Mesenchymal stem cell (in vitro differentiated cells and primary cell): ENCODE measurements around the gene RCN2.
A peak's percentile ranks its signal among the peaks of the same experiment; 100 is the strongest.

Experiments
- DNase-seq: peaks from one replicate; pipeline ENCODE4 v3.0.0-alpha.2; 2013
- H2AFZ ChIP-seq: one replicate; pipeline ENCODE4 v1.6.1; 2013; ENCODE audit warnings: low read depth, mild to moderate bottlenecking, control low read depth, inconsistent platforms, low read length, moderate library complexity
- H2AK5ac ChIP-seq: 2 replicates; pipeline ENCODE4 v1.6.1; 2013; ENCODE audit warnings: low read length, moderate library complexity, mild to moderate bottlenecking, inconsistent platforms; ENCODE audit not compliant: severe bottlenecking
- H2BK120ac ChIP-seq: one replicate; pipeline ENCODE4 v1.6.1; 2013; ENCODE audit warnings: low read depth, mild to moderate bottlenecking, inconsistent platforms, low read length, moderate library complexity
- H2BK12ac ChIP-seq, 2 experiments: one replicate each; pipeline ENCODE4 v1.6.1; 2013; ENCODE audit warnings: inconsistent platforms in 2 of 2, low read length in 2 of 2, mild to moderate bottlenecking in 2 of 2, moderate library complexity in 2 of 2, control low read depth in 1 of 2
- H2BK15ac ChIP-seq: one replicate; pipeline ENCODE4 v1.6.1; 2013; ENCODE audit warnings: mild to moderate bottlenecking, low read depth, inconsistent platforms; ENCODE audit not compliant: poor library complexity, severe bottlenecking
- H2BK5ac ChIP-seq: 2 replicates; pipeline ENCODE4 v1.6.1; 2013; ENCODE audit warnings: low read depth, mild to moderate bottlenecking, low read length, control low read depth, inconsistent platforms; ENCODE audit not compliant: poor library complexity, severe bottlenecking
- H3K14ac ChIP-seq, 2 experiments: one replicate each; pipeline ENCODE4 v1.6.1; 2013; ENCODE audit warnings: inconsistent platforms in 2 of 2, low read length in 2 of 2, control low read depth in 1 of 2, mild to moderate bottlenecking in 1 of 2, moderate library complexity in 1 of 2
- H3K18ac ChIP-seq, 2 experiments: one replicate each; pipeline ENCODE4 v1.6.1; 2013; ENCODE audit warnings: inconsistent platforms in 2 of 2, low read length in 2 of 2, control low read depth in 1 of 2, low read depth in 1 of 2, mild to moderate bottlenecking in 1 of 2
- H3K23ac ChIP-seq, 2 experiments: one replicate each; pipeline ENCODE4 v1.6.1; 2013; ENCODE audit warnings: inconsistent platforms in 2 of 2, low read length in 2 of 2, mild to moderate bottlenecking in 2 of 2, moderate library complexity in 2 of 2, control low read depth in 1 of 2
- H3K27ac ChIP-seq: 2 replicates; pipeline ENCODE4 v1.5.1; 2013; ENCODE audit warnings: mild to moderate bottlenecking, moderate library complexity, low read length, control low read depth, inconsistent platforms; ENCODE audit not compliant: poor library complexity, severe bottlenecking
- H3K27me3 ChIP-seq, 2 experiments: 2 replicates each; pipeline versions ENCODE4 v1.6.1 to v1.7.0; 2013; ENCODE audit warnings: low read length in 2 of 2, mild to moderate bottlenecking in 2 of 2, moderate library complexity in 2 of 2, control low read depth in 1 of 2, inconsistent platforms in 1 of 2; ENCODE audit not compliant: control insufficient read depth in 1 of 2, insufficient read depth in 1 of 2
- H3K36me3 ChIP-seq, 2 experiments: 2 replicates each; pipeline versions ENCODE4 v1.6.1 to v1.7.0; 2013; ENCODE audit warnings: low read length in 2 of 2, control low read depth in 1 of 2, inconsistent platforms in 1 of 2, low read depth in 1 of 2, mild to moderate bottlenecking in 1 of 2; ENCODE audit not compliant: insufficient read depth in 2 of 2, control insufficient read depth in 1 of 2
- H3K4ac ChIP-seq, 2 experiments: one replicate each; pipeline ENCODE4 v1.6.1; 2013; ENCODE audit warnings: inconsistent platforms in 2 of 2, low read length in 2 of 2, mild to moderate bottlenecking in 2 of 2, moderate library complexity in 2 of 2, control low read depth in 1 of 2, low read depth in 1 of 2
- H3K4me1 ChIP-seq: 2 replicates; pipeline ENCODE4 v1.6.1; 2013; ENCODE audit warnings: low read depth, low read length, control low read depth; ENCODE audit not compliant: control insufficient read depth, insufficient read depth
- H3K4me2 ChIP-seq: 2 replicates; pipeline ENCODE4 v1.6.1; 2013; ENCODE audit warnings: low read length, mild to moderate bottlenecking, inconsistent platforms; ENCODE audit not compliant: poor library complexity, severe bottlenecking
- H3K4me3 ChIP-seq, 2 experiments: 2 replicates each; pipeline versions ENCODE4 v1.5.1 to v1.7.0; 2013; ENCODE audit warnings: low read length in 2 of 2, mild to moderate bottlenecking in 2 of 2, control low read depth in 1 of 2, low read depth in 1 of 2; ENCODE audit not compliant: insufficient read depth in 1 of 2
- H3K79me1 ChIP-seq: replicated peaks from 2 replicates; pipeline ENCODE4 v1.6.1; 2013; ENCODE audit warnings: mild to moderate bottlenecking, control low read depth, low read length, inconsistent platforms; ENCODE audit not compliant: poor library complexity, severe bottlenecking
- H3K9ac ChIP-seq: 2 replicates; pipeline ENCODE4 v1.7.0; 2013; ENCODE audit warnings: mild to moderate bottlenecking, low read length, moderate library complexity
- H3K9me3 ChIP-seq: 2 replicates; pipeline ENCODE4 v1.7.0; 2013; ENCODE audit warnings: mild to moderate bottlenecking, low read length; ENCODE audit not compliant: control insufficient read depth
- H4K8ac ChIP-seq: one replicate; pipeline ENCODE4 v1.6.1; 2013; ENCODE audit warnings: inconsistent platforms, mild to moderate bottlenecking, low read length, moderate library complexity
- H4K91ac ChIP-seq: one replicate; pipeline ENCODE4 v1.6.1; 2013; ENCODE audit warnings: mild to moderate bottlenecking, low read length, inconsistent platforms
- WGBS: methylation state at CpG from one replicate; pipeline ENCODE4 v1.1.7; 2013; ENCODE audit warnings: mixed read lengths; 5-methylcytosine and 5-hydroxymethylcytosine counted together

RCN2 gene

GRCh38 chr15:76973362-76973743 lies 41.8 kb downstream of the RCN2 start:
- H2BK12ac ChIP-seq, result no peak overlapping the region
- peaks cover 28 to 42% of the 10 kb centered on the region in 2 experiments for H3K27me3 ChIP-seq
- H3K4ac ChIP-seq, result no peak overlapping the region
- WGBS, result 10% methylated on average over 4 of the region's 4 CpGs
- no peak overlapping the region for H2AFZ ChIP-seq
- no peak overlapping the region for H3K4me2 ChIP-seq
- H2BK5ac ChIP-seq, result no peak overlapping the region
- H3K14ac ChIP-seq, result no peak overlapping the region
- peaks cover 6% of the 10 kb centered on the region for H3K9me3 ChIP-seq
- no peaks in the 10 kb centered on the region for H3K79me1 ChIP-seq
- peak; percentile 6 for DNase-seq
- H4K91ac ChIP-seq, result no peak overlapping the region
- H3K36me3 ChIP-seq, result no peaks in the 10 kb centered on the region
- peak overlapping the region in 1 of 2 experiments; percentile 74 for H3K4me3 ChIP-seq
- no peak overlapping the region for H4K8ac ChIP-seq
- no peak overlapping the region for H3K23ac ChIP-seq
- no peak overlapping the region for H2BK15ac ChIP-seq
- no peak overlapping the region for H3K9ac ChIP-seq
- no peak overlapping the region for H2BK120ac ChIP-seq
- no peak overlapping the region for H3K27ac ChIP-seq
- H2AK5ac ChIP-seq, result no peak overlapping the region
- no peaks in the 10 kb centered on the region for H3K4me1 ChIP-seq
- H3K18ac ChIP-seq, result no peak overlapping the region

GRCh38 chr15:76973906-76974305 lies 42.4 kb downstream of the RCN2 start:
- no peak overlapping the region for H2AFZ ChIP-seq
- H3K4me3 ChIP-seq, result no peak overlapping the region
- no peak overlapping the region for H3K18ac ChIP-seq
- H3K79me1 ChIP-seq, result no peaks in the 10 kb centered on the region
- no peak overlapping the region for H3K23ac ChIP-seq
- H3K14ac ChIP-seq, result no peak overlapping the region
- DNase-seq, result no peak
- H3K27ac ChIP-seq, result no peak overlapping the region
- no peak overlapping the region for H2AK5ac ChIP-seq
- no peak overlapping the region for H3K4me2 ChIP-seq
- H3K36me3 ChIP-seq, result no peaks in the 10 kb centered on the region
- H2BK5ac ChIP-seq, result no peak overlapping the region
- no peak overlapping the region for H2BK15ac ChIP-seq
- H3K27me3 ChIP-seq, result peaks cover 28 to 42% of the 10 kb centered on the region in 2 experiments
- H3K9ac ChIP-seq, result no peak overlapping the region
- H4K91ac ChIP-seq, result no peak overlapping the region
- no peak overlapping the region for H2BK120ac ChIP-seq
- H3K9me3 ChIP-seq, result peaks cover 7% of the 10 kb centered on the region
- 66% methylated on average over 2 of the region's 2 CpGs for WGBS
- H3K4me1 ChIP-seq, result no peaks in the 10 kb centered on the region
- no peak overlapping the region for H4K8ac ChIP-seq
- H3K4ac ChIP-seq, result no peak overlapping the region
- H2BK12ac ChIP-seq, result no peak overlapping the region

- Histone ChIP-seq H2BK120ac (no peak overlapping the region), H2BK5ac (no peak overlapping the region), H3K4me3 (no peak overlapping the region), H2BK12ac (no peak overlapping the region), H3K36me3 (no peaks in the 10 kb centered on the region), H3K27me3 (peaks cover 28 to 42% of the 10 kb centered on the region in 2 experiments), H3K27ac (no peak overlapping the region), H3K23ac (no peak overlapping the region), H3K14ac (peak overlapping the region in 1 of 2 experiments; percentile 83), H3K4me1 (no peaks in the 10 kb centered on the region), H3K18ac (no peak overlapping the region), H3K4me2 (no peak overlapping the region), H3K79me1 (no peaks in the 10 kb centered on the region), H3K9me3 (peaks cover 7% of the 10 kb centered on the region), H2BK15ac (no peak overlapping the region), H3K9ac (no peak overlapping the region), H2AFZ (no peak overlapping the region), H4K91ac (no peak overlapping the region), H4K8ac (no peak overlapping the region), H2AK5ac (no peak overlapping the region), H3K4ac (no peak overlapping the region)
- 90% methylated on average over 3 of the region's 4 CpGs for WGBS
- no peak for DNase-seq
These were observed 43.0 kb downstream of the RCN2 start for GRCh38 chr15:76974456-76975036.

- no peak overlapping the region for H2BK15ac ChIP-seq
- no peaks in the 10 kb centered on the region for H3K36me3 ChIP-seq
- no peak overlapping the region for H2AFZ ChIP-seq
- H3K4me1 ChIP-seq, result no peaks in the 10 kb centered on the region
- H3K14ac ChIP-seq, result no peak overlapping the region
- H3K79me1 ChIP-seq, result no peaks in the 10 kb centered on the region
- H3K4me3 ChIP-seq, result no peak overlapping the region
- no peak overlapping the region for H2BK5ac ChIP-seq
- H3K18ac ChIP-seq, result no peak overlapping the region
- no peak overlapping the region for H2AK5ac ChIP-seq
- no peak overlapping the region for H3K4me2 ChIP-seq
- no peak overlapping the region for H2BK120ac ChIP-seq
- no peak overlapping the region for H2BK12ac ChIP-seq
- H4K8ac ChIP-seq, result no peak overlapping the region
- H4K91ac ChIP-seq, result no peak overlapping the region
- peaks cover 7% of the 10 kb centered on the region for H3K9me3 ChIP-seq
- H3K4ac ChIP-seq, result no peak overlapping the region
- H3K27me3 ChIP-seq, result peaks cover 32 to 42% of the 10 kb centered on the region in 2 experiments
- H3K9ac ChIP-seq, result no peak overlapping the region
- 96% methylated on average over 1 of the region's 1 CpG for WGBS
- DNase-seq, result no peak
- H3K23ac ChIP-seq, result no peak overlapping the region
- H3K27ac ChIP-seq, result no peak overlapping the region
These were observed 44.6 kb downstream of the RCN2 start for GRCh38 chr15:76976141-76976540.
